HepG2 (cell line): Measurements from ENCODE around the gene PPP1CA. TPM values are rescaled to one million over a fixed set of nuclear protein-coding genes. Genes with fewer than 3 reads are reported as not detected.

ENCODE experiments used
- ATAC-seq: fragments of 200-7000 bp; cut with Tn5 transposase; 3 replicates; pipeline ENCODE4 v1.9.1; 2020; ENCODE audit warnings: mild to moderate bottlenecking, moderate library complexity
- BruUV-seq: library from RNA; stranded (reverse); fragments of 400-500 nt; replicated peaks from 2 replicates; lab custom pipeline; 2021; lab: Mats Ljungman, UMichigan
- CTCF ChIA-PET: fragments of 300-600 bp; formaldehyde crosslinking; extraction: SDS; loops from one replicate; lab custom pipeline; 2021; ENCODE audit warnings: low total read pairs, inconsistent platforms, low intra/inter-chr PET ratio; lab: Yijun Ruan, JAX
- POLR2A ChIA-PET: fragments of 350-600 bp; sonication (Branson Sonifier 250); formaldehyde crosslinking; loops from one replicate; lab custom pipeline; 2020; ENCODE audit warnings: antibody characterized with exemption, inconsistent platforms; lab: Yijun Ruan, JAX
- DNase-seq: peaks from one replicate; pipeline ENCODE4 v3.0.0-alpha.2; 2015; ENCODE audit warnings: low spot score
- FAIRE-seq: peaks from 3 replicates; lab custom pipeline; 2011; peaks lifted over from hg19 to GRCh38; lab: Jason Lieb, UNC
- H2AFZ ChIP-seq: one replicate; pipeline ENCODE4 v1.6.1; 2011; ENCODE audit warnings: low read length, inconsistent platforms
- H3K27ac ChIP-seq: fragments of 300-600 bp; 3 replicates; pipeline ENCODE4 v1.8.0; 2011; ENCODE audit warnings: mixed run types, mild to moderate bottlenecking, mixed read lengths, low read length, inconsistent platforms; ENCODE audit not compliant: insufficient read depth; ENCODE audit errors: extremely low read length
- H3K27me3 ChIP-seq, 2 experiments: fragments of 200-600 bp in 1 of 2; 2 replicates in 1 of 2; 3 replicates in 1 of 2; pipeline versions ENCODE4 v1.6.0 to v1.8.0; 2011; ENCODE audit warnings: low read length in 2 of 2, mild to moderate bottlenecking in 2 of 2, moderate library complexity in 2 of 2, inconsistent platforms in 1 of 2; ENCODE audit not compliant: insufficient read depth in 2 of 2, control insufficient read depth in 1 of 2
- H3K36me3 ChIP-seq, 2 experiments: fragments of 200-600 bp in 1 of 2; replicated peaks in 1 of 2; 2 replicates in 1 of 2; 3 replicates in 1 of 2; pipeline versions ENCODE4 v1.5.1 to v1.8.0; 2011; ENCODE audit warnings: low read length in 2 of 2, inconsistent platforms in 1 of 2; ENCODE audit not compliant: insufficient read depth in 2 of 2, control insufficient read depth in 1 of 2
- H3K4me1 ChIP-seq: 2 replicates; pipeline ENCODE4 v1.5.1; 2012; ENCODE audit warnings: low read length, inconsistent platforms; ENCODE audit not compliant: insufficient read depth
- H3K4me2 ChIP-seq: 2 replicates; pipeline ENCODE4 v1.6.0; 2011; ENCODE audit warnings: low read depth, low read length, inconsistent platforms
- H3K4me3 ChIP-seq, 3 experiments: fragments of 200-600 bp in 1 of 3; sonication (generic), shearing (Covaris generic) in 1 of 3; replicated peaks in 1 of 3; 2 replicates each; pipeline ENCODE4 v1.5.1; 2011 to 2016; ENCODE audit warnings: low read length in 3 of 3, inconsistent platforms in 2 of 3, low read depth in 2 of 3, mild to moderate bottlenecking in 2 of 3, control low read depth in 1 of 3, mixed read lengths in 1 of 3; ENCODE audit not compliant: insufficient read depth in 1 of 3
- H3K79me2 ChIP-seq: one replicate; pipeline ENCODE4 v1.6.1; 2011; ENCODE audit warnings: low read length, inconsistent platforms; ENCODE audit not compliant: insufficient read depth
- H3K9ac ChIP-seq: 2 replicates; pipeline ENCODE4 v1.6.0; 2011; ENCODE audit warnings: mild to moderate bottlenecking, low read depth, low read length, inconsistent platforms; ENCODE audit not compliant: insufficient read depth
- H3K9me3 ChIP-seq: 2 replicates; pipeline ENCODE4 v1.5.1; 2012; ENCODE audit warnings: mild to moderate bottlenecking, low read length
- H4K20me1 ChIP-seq: 2 replicates; pipeline ENCODE4 v1.6.0; 2011; ENCODE audit warnings: inconsistent platforms, mild to moderate bottlenecking, low read length, moderate library complexity; ENCODE audit not compliant: insufficient read depth
- CHD2 ChIP-seq: IDR thresholded peaks from 2 replicates; pipeline ENCODE4 v1.6.1; 2011; ENCODE audit warnings: low read depth, low read length, improper control_type of control experiment
- GATAD2A ChIP-seq: IDR thresholded peaks from 2 replicates; pipeline ENCODE4 v1.6.1; 2016
- KDM2A ChIP-seq: sonication (generic); formaldehyde crosslinking; IDR thresholded peaks from 2 replicates; pipeline ENCODE4 v1.4.0; 2020; ENCODE audit warnings: low read depth, missing genetic modification reagents, borderline replicate concordance
- MAZ ChIP-seq, 2 experiments: sonication (generic) in 1 of 2; formaldehyde crosslinking in 1 of 2; IDR thresholded peaks; 2 replicates each; pipeline versions ENCODE4 v1.5.0 to v1.6.1; 2012 to 2020; ENCODE audit warnings: low read depth in 2 of 2, mild to moderate bottlenecking in 2 of 2, borderline replicate concordance in 1 of 2, improper control_type of control experiment in 1 of 2, low read length in 1 of 2, missing genetic modification reagents in 1 of 2, moderate library complexity in 1 of 2
- MEF2D ChIP-seq: sonication (generic); formaldehyde crosslinking; IDR thresholded peaks from 2 replicates; pipeline ENCODE4 v1.5.1; 2020; ENCODE audit warnings: mild to moderate bottlenecking, missing genetic modification reagents
- NR3C1 ChIP-seq: sonication (generic); formaldehyde crosslinking; IDR thresholded peaks from 2 replicates; pipeline ENCODE4 v1.4.0; 2020; ENCODE audit warnings: missing genetic modification reagents
- ONECUT2 ChIP-seq: sonication (generic); formaldehyde crosslinking; IDR thresholded peaks from 2 replicates; pipeline ENCODE4 v1.4.0; 2020; ENCODE audit warnings: missing genetic modification reagents
- RBAK ChIP-seq: sonication (generic); formaldehyde crosslinking; IDR thresholded peaks from 2 replicates; pipeline ENCODE4 v1.5.1; 2020; ENCODE audit warnings: mild to moderate bottlenecking, missing genetic modification reagents
- SALL1 ChIP-seq: sonication (generic); formaldehyde crosslinking; IDR thresholded peaks from 2 replicates; pipeline ENCODE4 v1.8.0; 2022; ENCODE audit warnings: mild to moderate bottlenecking, missing genetic modification reagents
- ZIK1 ChIP-seq: sonication (generic); formaldehyde crosslinking; IDR thresholded peaks from 2 replicates; pipeline ENCODE4 v1.5.0; 2020; ENCODE audit warnings: mild to moderate bottlenecking, low read depth, missing genetic modification reagents, borderline replicate concordance
- ZNF12 ChIP-seq: sonication (generic); formaldehyde crosslinking; IDR thresholded peaks from 2 replicates; pipeline ENCODE4 v1.5.0; 2020; ENCODE audit warnings: missing genetic modification reagents
- ZNF367 ChIP-seq: sonication (generic); formaldehyde crosslinking; IDR thresholded peaks from 2 replicates; pipeline ENCODE4 v1.4.0; 2020; ENCODE audit warnings: missing genetic modification reagents, borderline replicate concordance
- ZNF562 ChIP-seq: sonication (generic); formaldehyde crosslinking; IDR thresholded peaks from 2 replicates; pipeline ENCODE4 v1.8.0; 2022; ENCODE audit warnings: missing genetic modification reagents, borderline replicate concordance
- ZNF883 ChIP-seq: sonication (generic); formaldehyde crosslinking; IDR thresholded peaks from 2 replicates; pipeline ENCODE4 v1.5.1; 2020; ENCODE audit warnings: mild to moderate bottlenecking, missing genetic modification reagents; ENCODE audit errors: not compliant biosample characterization
- ZZZ3 ChIP-seq: sonication (generic); formaldehyde crosslinking; IDR thresholded peaks from 2 replicates; pipeline ENCODE4 v1.4.0; 2020; ENCODE audit warnings: missing genetic modification reagents, mild to moderate bottlenecking, borderline replicate concordance
- WGBS: methylation state at CpG from one replicate; pipeline ENCODE4 v1.1.6; 2017; ENCODE audit warnings: low lambda C conversion rate; 5-methylcytosine and 5-hydroxymethylcytosine counted together
- in situ Hi-C: cut with HindIII; loops from 2 replicates; pipeline ENCODE4 v1.10.0; 2017; ENCODE audit warnings: low pct_unique_long_range_greater_than_20kb; ENCODE audit not compliant: extremely low pct_ligation_motif_present
- intact Hi-C: fragments of 100-400 bp; cut with micrococcal nuclease; formaldehyde crosslinking; loops from one replicate; pipeline ENCODE4 v1.10.0; 2022; ENCODE audit not compliant: unreplicated experiment
- polyA plus RNA-seq, 8 experiments: library from polyadenylated mRNA; depleted of rRNA in 3 of 8; stranded (reverse) in 7 of 8; unstranded in 1 of 8; fragments of >200 nt; fragmentation: Illumina TruSeq in 4 of 8; extraction: Trizol in 4 of 8; gene quantifications; 2 replicates each; pipeline versions ENCODE4 v1.2.1 to v1.2.3, GENCODE V29; 2011 to 2016; ENCODE audit warnings: low read depth in 4 of 8, missing spikeins in 1 of 8, mixed read lengths in 1 of 8; ENCODE audit not compliant: insufficient read depth in 1 of 8
- total RNA-seq, 5 experiments: library from RNA; depleted of rRNA; stranded (reverse); fragments of >200 nt; fragmentation: Illumina TruSeq; extraction: Trizol; gene quantifications; 2 replicates each; pipeline ENCODE4 v1.2.3, GENCODE V29; 2016; ENCODE audit warnings: low read depth in 1 of 5
- TF ChIP-seq, protein P1 (sequence below): sonication (generic); formaldehyde crosslinking; IDR thresholded peaks from 2 replicates; pipeline ENCODE4 v1.5.0; 2020; ENCODE audit warnings: missing genetic modification reagents
- TF ChIP-seq, protein P2 (sequence below): sonication (generic); formaldehyde crosslinking; IDR thresholded peaks from 2 replicates; pipeline ENCODE4 v1.8.0; 2022; ENCODE audit warnings: mild to moderate bottlenecking, missing genetic modification reagents; ENCODE audit not compliant: insufficient replicate concordance
- TF ChIP-seq, protein P3 (sequence below): sonication (generic); formaldehyde crosslinking; IDR thresholded peaks from 2 replicates; pipeline ENCODE4 v1.5.1; 2020; ENCODE audit warnings: missing genetic modification reagents, mild to moderate bottlenecking, borderline replicate concordance

The PPP1CA gene
- total and polyA plus RNA-seq, 2 of the 13 experiments (the other 11 are each of a cell fraction or from before 2014, with no cell fraction given), result 149 to 170 TPM

DNA sequence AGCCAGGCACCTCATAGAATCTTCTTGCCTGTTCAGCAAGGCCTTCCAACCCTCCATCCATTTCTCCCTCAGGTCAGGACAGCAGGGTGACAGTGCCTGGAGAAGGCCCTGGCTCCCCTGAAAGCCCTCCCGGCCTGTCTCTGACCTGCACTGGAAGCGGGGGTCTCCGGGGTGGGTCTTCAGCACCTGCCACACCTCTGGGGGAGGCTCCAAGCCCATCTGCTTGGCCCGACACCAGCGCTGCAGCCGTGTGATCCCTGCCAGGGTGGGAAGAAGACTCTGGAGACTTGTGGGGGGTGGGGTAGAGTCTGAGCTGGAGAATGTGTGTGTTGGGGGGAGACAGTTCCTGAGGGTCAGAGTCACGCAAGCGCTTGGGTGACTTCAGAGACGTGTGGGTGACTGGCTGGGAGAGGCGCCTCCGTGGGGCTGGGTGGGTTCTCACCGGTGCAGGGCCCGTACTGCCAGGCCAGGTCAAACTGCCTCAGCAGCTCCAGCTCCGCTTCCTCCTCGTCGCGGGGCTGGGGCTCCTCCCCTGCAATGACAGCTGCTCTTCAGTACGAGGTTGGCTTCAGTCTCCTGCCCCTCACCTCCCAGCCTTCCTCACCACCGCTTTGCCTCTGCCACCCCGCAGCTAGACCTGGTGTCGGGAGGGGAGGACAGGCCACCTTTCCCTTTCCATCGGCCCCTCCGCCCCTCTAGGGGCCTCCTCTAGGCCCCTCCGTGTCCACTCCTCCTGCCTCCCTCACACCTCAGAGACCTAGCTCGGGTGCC, 48.9 kb downstream of the PPP1CA start:
- intact Hi-C loops (no loop called here), in situ Hi-C loops (loop anchor here (5.0 kb wide), 1 partner anchor 35 kb away; no protein-coding TSS in a partner anchor)
- peak; percentile 3 for ATAC-seq
- peak; percentile 20 for DNase-seq
- peak overlapping the region; percentile 94 for H3K4me2 ChIP-seq
- H3K79me2 ChIP-seq, result no peaks in the 10 kb centered on the region
- H4K20me1 ChIP-seq, result no peaks in the 10 kb centered on the region
- peak overlapping the region; percentile 68 to 90 (median 71) for H3K4me3 ChIP-seq
- H3K4me1 ChIP-seq, result peaks cover 46% of the 10 kb centered on the region
- peak overlapping the region; percentile 64 for H3K9ac ChIP-seq
- WGBS, result 6% methylated on average over 15 of the region's 25 CpGs
- no peaks in the 10 kb centered on the region for H3K27me3 ChIP-seq
- BruUV-seq, result TSS peak; percentile 85
- no peak overlapping the region for H2AFZ ChIP-seq
- CTCF ChIA-PET, result interaction anchor here (1.7 kb wide), 1 partner anchor 30 kb away, joined by 6 read pairs; no protein-coding TSS in a partner anchor
- peak overlapping the region; percentile 79 for H3K27ac ChIP-seq
- H3K36me3 ChIP-seq, result no peaks in the 10 kb centered on the region
- no peak for FAIRE-seq
- H3K9me3 ChIP-seq, result no peaks in the 10 kb centered on the region
- POLR2A ChIA-PET, result interaction anchor here (0.7 to 9.7 kb wide), 18 partner anchors 8 to 298 kb away, joined by 3 to 365 read pairs (median 6); partner anchors contain the start of genes ANKRD13D, CLCF1, NUDT8 and PPP1CA
- TF ChIP-seq GATAD2A (CRISPR knock-in tag), result peak; percentile 23
- 0 out of 2 replicates have a peak, but pooled peaks have one; percentile 10 for TF ChIP-seq MEF2D (CRISPR knock-in tag)
- TF ChIP-seq NR3C1 (CRISPR knock-in tag), result no peak
- TF ChIP-seq MAZ (IDR thresholded peaks at IDR 0.05; ENCODE audit: borderline replicate concordance, low read depth, low read length), result no peak
- no peak for TF ChIP-seq MAZ (CRISPR knock-in tag; IDR thresholded peaks at IDR 0.05; ENCODE audit: low read depth)
- 0 out of 2 replicates have a peak, but pooled peaks have one; percentile 14 for TF ChIP-seq ZNF12 (CRISPR knock-in tag)
- no peak for TF ChIP-seq ZNF562 (CRISPR knock-in tag)
- TF ChIP-seq, protein P1, sequence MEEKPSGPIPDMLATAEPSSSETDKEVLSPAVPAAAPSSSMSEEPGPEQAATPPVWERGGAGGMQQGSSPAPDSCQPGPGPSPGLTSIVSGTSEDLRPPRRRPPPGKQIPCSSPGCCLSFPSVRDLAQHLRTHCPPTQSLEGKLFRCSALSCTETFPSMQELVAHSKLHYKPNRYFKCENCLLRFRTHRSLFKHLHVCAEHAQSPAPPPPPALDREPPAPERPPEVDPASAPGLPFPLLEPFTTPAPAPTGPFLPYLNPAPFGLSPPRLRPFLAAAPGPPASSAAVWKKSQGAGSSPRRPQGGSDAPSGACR (CRISPR knock-in tag), result 0 out of 2 replicates have a peak, but pooled peaks have one; percentile 6
- TF ChIP-seq KDM2A (CRISPR knock-in tag), result no peak
- TF ChIP-seq ZNF883 (CRISPR knock-in tag), result peak; percentile 63
- TF ChIP-seq, protein P2, sequence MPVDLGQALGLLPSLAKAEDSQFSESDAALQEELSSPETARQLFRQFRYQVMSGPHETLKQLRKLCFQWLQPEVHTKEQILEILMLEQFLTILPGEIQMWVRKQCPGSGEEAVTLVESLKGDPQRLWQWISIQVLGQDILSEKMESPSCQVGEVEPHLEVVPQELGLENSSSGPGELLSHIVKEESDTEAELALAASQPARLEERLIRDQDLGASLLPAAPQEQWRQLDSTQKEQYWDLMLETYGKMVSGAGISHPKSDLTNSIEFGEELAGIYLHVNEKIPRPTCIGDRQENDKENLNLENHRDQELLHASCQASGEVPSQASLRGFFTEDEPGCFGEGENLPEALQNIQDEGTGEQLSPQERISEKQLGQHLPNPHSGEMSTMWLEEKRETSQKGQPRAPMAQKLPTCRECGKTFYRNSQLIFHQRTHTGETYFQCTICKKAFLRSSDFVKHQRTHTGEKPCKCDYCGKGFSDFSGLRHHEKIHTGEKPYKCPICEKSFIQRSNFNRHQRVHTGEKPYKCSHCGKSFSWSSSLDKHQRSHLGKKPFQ (CRISPR knock-in tag), result peak; percentile 36
- TF ChIP-seq ZIK1 (CRISPR knock-in tag), result no peak
- no peak for TF ChIP-seq SALL1 (CRISPR knock-in tag)
- no peak for TF ChIP-seq RBAK (CRISPR knock-in tag)
- no peak for TF ChIP-seq ZNF367 (CRISPR knock-in tag)
- no peak for TF ChIP-seq CHD2
- TF ChIP-seq, protein P3, sequence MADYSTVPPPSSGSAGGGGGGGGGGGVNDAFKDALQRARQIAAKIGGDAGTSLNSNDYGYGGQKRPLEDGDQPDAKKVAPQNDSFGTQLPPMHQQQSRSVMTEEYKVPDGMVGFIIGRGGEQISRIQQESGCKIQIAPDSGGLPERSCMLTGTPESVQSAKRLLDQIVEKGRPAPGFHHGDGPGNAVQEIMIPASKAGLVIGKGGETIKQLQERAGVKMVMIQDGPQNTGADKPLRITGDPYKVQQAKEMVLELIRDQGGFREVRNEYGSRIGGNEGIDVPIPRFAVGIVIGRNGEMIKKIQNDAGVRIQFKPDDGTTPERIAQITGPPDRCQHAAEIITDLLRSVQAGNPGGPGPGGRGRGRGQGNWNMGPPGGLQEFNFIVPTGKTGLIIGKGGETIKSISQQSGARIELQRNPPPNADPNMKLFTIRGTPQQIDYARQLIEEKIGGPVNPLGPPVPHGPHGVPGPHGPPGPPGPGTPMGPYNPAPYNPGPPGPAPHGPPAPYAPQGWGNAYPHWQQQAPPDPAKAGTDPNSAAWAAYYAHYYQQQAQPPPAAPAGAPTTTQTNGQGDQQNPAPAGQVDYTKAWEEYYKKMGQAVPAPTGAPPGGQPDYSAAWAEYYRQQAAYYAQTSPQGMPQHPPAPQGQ (CRISPR knock-in tag), result 0 out of 2 replicates have a peak, but pooled peaks have one; percentile 67
- 0 out of 2 replicates have a peak, but pooled peaks have one; percentile 14 for TF ChIP-seq ZZZ3 (CRISPR knock-in tag)
- no peak for TF ChIP-seq ONECUT2 (CRISPR knock-in tag)
